CD4-positive, alpha-beta T cell treated with Interleukin-6 at 100 ng/mL for 8 hours (primary cell): ENCODE data around the gene ALPL.
"Not testable (repeated sequence)": the region's sequence is repeated elsewhere in the genome, so short reads cannot be mapped to it uniquely, and the experiment has no call there.

Experiments
- DNase-seq: peaks from one replicate; pipeline ENCODE4 v3.0.0-alpha.2; 2020; ENCODE audit warnings: mixed read lengths, low spot score

ALPL gene

DNA sequence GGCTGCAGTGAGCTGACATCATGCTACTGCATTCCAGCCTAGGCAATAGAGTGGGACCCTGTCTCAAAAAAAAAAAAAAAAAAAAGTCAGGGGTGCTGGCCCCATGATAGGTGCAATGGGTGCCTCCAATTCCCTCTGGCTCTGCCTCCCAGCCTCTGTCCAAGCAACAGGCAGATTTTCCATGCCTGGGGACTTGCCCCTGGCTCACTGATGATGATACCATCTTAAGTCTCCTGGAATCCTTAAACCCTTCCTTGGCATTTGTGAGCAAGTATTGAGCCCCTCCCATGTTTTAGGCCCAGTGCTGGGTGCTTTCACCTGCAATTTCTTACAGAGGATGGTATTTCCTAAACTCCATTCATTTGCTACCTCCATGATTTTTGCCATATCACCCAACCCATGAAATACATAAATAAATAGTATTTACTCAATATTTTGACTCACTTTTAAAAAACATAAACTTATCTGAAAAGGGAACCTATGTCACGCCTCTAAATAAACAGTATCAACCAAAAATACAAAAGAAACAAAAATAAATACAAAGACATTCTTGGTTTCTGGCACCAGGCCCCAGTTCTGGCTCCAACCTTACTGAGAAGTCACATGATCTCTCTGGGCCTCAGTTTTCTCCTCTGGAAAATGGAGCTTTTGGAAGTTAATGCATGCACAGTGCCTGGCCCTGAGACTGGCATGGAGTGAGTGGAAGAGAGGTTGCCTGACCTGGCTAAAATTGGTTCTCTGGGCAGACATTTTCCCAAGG, 1.5 kb upstream of the ALPL start:
- DNase-seq: no peak

DNA sequence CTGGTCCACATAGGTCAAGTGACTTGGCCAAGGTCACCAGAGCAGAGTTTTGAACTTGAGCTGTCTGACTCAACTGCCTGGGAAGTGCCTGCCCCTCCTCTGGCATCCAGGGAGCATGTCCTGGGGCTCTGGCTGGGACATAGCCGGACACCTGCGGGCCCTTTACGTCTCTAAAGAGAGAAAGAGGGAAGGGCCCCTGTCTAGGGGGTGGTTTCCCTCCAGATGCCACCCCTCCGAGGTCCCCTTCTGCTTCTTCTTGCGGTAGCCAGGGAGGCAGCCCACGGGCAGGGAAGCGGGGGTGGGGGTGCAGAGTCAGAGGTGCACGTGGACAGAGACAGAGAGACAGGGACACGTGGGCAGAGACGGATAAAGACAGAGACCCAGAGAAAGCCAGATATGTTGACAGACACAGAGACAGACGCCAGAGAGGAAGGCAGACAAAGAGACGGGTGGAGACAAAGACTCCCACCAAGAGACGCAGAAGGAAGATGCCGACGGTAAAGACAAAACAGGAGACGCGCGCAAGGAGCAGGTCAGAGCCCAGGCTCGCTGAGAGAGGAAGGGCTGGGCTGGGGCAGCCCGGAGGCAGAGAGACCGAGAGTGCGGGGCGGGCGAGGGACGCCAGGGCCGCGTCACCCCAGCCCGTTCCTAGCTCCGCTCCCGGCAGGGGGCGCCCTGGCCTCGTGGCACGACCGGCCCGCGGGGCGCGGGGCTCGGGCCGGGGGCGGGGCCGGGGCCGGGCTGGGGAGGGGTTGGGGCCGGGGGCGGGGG, 458 bp upstream of the ALPL start:
- DNase-seq: peak; percentile 26

DNA sequence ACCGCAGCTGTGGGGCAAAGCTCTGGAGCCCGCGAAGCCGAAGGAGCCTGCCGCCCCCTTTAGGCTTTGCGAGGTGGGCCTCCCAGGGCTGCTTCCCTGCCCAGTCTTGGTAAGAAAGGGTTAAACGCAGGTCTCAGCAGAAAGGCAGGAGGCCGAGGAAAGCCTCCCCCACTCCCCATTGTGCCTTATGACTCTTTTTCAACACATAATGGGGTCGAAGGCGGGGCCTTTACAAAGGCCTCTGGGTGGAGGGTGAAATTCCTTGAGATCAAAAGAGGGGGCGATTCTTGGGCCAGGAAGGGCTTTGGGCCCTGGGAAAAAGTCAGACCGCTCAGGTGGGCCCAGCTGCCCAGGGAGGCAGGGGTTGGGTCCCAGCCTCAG, 880 bp downstream of the ALPL start:
- no peak for DNase-seq

DNA sequence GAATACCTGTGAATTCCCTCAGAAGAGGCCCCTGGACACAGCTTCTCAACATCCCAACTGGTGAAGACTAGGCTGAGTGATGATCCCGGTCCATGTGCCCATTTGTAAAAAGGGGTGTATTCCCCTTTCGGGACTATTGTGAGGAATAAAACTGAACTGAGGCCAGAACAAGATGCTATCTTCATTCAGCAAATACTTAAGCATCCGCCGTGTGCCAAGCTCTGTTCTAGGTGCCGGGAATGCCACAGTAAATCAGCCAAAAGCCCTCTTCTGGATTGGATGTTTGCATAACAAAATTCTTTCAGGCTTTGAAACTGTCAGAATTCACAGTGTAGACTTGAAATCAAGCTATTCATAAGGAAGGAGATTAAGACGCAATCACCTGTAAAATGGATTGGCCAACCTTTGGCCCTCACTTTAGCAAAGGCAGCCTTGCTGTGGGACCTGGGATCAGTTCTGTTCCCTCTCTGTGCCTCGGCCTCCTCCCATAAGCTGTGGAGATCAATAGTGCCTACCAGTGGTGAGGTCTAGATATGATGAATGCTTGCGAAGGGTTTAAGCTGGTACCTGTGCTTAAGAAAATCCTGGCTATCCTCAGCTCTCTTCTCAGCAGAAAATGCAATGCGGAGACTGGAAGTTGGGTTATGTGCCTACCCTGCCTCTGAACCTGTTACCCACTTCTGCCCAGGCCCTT, 1.8 kb downstream of the ALPL start:
- DNase-seq: no peak

DNA sequence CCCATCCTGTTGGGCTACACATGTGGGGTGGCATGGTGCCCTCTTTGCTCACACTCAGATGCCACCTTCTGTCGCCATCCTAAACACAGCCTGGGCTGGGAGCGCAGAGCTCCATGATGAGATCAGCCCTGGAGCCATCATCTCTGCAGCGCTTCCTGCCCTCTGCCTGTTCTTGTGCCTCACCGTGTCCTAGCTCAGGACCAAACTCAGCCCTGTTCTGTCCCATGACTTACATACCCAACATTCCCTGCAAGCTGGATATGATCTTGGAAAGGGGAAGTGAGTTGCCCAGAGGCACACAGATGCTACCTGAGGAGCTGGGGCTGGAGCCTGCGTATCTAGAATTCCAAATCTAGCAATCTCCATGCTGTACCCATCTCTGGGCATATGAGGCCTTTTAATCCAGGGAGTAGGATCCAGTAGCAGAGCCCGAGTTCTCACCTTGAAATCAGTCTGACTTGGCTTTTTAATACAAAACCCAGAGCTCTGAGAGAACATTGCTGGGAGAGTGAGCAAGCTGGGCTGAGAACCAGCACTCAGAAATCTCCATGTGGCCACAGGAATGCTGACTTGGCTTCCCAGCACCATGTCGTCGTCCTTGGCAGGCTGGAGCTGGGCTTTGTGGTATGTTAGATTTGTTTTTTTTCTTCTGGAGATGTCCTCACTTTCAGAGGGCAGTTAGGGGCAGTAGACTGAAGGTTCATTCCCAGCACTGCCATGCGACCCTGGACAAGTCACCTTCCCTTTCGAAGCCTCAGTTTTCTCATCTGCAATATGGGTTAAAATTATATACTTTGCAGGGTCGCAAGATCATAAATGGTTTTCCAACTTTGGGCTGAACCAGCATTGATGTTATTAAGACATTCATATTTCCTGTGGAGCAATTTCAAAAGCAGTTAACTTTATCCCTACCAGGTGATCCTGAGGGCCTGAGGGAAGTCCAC, 2.6 kb downstream of the ALPL start:
- no peak for DNase-seq

DNA sequence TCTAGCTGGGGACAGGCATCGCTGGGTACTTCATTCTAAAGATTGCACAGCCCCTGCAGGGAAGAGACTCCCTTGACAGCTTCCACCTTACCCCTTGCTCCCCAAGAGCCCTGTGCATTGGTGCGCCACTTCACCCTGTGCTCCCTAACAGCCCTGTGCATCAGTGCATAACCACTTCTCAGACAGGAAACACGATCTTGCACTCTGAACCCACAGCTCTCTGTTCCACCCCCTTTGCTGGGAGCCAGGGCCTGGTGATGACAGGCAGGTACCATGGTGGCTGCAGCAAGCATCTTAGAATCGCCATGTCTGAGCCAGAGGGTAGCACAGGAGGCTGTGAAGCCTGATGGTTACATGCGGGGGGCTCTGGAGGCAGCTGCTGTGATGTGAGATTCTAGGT, 5.0 kb downstream of the ALPL start:
- DNase-seq: no peak

DNA sequence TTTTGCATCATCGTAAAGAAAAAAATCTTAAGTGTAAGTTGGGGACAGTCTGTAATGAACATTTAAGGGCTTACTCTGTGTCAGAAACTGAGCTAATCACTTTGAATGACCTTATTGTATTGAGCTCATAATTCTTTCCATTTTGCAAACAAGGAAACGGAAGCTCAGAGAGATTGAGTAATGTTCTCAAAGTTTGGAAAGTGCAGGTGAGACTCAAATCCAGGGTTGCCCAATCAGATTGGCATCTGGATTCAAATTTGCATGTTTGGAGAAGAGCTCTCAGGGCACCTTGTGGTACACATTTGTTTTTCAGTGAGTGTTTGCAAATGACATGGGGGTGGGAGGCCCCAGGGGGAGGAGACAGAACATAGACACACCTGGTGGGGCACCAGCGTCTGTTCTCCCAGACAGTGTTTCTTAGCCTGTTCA, 8.0 kb downstream of the ALPL start:
- DNase-seq: no peak

DNA sequence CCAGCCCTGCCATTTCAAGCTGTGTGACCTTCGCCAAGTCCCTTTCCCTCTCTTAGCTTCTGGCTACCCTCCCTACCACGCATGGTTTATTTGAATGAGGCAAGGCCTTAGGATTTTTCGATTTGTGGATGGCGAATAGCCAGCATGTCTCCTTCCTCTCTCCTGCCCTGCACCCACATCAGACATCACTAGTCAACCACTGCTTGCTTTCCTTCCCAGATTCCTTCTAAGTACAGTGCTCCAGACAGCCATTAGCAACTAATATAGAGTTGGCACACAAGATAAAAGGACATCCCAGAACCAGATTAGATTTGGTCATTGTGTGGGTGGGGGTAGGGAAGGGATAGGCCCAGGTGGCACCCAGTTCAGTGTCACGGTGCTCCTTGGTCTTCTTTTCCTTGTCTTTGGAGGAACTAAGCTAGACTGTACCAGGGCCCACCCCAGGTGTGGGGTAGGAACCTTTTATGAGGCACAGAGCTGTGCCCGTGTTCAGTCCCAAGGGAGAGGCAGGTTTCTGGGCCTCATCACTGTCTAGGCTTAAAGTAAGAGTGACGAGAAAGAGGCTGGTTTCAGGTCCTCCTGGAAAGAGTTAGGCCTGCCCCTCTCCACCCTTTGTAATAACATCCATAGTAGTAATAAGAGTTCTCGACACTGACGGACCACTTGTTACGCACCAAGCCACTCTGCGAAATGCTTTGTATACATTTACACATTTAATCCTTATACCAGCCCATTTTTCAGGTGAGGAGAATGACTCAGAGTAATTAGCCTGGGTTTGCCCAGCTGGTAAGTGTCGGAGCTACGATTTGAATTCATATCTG, 8.6 kb downstream of the ALPL start:
- no peak for DNase-seq

DNA sequence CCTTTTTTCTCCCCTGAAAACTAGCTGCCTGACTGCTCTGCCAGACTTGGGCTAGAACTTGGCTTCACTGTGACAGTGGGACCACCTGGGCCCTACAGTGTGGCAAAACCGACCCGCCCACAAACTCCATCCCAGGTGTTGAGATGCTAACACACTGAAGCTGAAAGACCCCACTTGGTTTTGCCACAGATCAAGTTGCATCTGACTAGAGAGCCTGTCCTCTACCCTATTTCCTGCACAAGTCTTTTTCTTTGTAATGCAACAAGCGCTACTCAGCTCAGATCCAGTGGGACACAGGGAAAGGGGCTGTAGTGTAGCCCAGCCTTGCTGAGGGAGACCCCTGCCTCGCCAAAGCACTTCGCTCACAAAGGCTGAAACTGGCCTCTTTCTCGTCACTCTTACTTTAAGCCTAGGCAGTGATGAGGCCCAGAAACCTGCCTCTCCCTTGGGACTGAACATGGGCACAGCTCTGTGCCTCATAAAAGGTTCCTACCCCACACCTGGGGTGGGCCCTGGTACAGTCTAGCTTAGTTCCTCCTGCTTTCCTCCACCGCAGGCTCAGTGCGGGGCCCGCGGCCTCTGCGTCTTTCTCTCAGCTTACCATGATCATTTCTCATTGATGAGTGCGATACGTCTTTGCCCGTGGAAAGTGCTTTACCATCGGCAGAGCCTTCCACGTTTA, 9.7 kb downstream of the ALPL start:
- no peak for DNase-seq

DNA sequence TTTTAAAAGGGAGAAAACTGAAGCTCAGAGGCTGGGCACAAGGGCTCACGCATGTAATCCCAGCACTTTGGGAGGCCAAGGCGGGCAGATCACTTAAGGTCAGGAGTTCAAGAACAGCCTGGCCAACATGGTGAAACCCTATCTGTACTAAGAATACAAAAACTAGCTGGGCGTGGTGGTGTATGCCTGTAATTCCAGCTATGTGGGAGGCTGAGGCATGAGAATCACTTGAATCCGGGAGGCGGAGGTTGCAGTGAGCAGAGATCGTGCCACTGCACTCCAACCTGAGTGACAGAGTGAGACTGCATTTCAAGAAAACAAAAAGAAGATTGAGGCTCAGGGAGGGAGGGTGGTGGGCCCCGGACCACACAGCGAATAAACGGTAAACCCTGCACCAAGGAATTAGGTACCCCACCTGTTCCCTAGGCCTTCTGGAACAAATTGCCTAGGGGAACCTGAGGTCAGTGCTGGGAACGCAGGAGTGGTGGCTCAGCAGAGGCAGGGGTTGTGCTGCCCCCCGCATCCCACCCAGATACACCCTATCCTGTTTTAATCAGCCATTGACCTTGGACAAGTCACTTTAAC, 10.4 kb downstream of the ALPL start:
- DNase-seq: not testable (repeated sequence)

DNA sequence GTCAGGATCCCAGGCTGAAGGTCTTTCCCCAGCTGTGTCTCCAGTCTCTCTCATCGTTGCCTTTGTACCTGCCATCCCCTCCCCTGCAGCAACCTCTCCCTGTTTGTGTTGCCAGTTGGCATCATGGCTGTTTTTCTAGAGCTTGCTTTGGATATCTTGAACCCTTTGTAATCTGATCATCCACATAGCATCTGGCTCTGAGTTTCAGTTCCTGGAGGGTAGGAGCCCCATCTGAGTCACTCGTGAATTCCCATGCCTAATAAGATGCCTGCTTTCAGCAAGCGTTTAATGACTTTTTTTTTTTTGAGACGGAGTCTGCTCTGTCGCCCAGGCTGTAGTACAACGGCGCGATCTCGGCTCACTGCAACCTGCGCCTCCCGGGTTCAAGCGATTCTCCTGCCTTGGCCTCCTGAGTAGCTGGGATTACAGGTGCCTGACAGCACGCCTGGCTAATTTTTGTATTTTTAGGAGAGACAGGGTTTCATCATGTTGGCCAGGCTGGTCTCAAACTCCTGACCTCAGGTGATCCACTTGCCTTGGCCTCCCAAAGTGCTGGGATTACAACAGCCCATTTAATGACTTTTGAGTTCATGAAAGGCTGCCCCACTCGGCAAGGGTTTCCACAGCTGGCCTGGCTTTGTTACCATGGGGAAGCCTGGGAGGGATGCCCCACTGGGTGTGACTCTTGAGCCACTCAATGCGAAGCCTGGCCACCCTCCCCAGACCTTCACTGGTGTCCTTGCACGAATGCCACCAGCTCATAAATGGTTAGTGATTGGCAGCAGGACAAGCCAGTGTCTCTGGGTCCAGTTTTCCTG, 11.9 kb downstream of the ALPL start:
- DNase-seq: no peak

DNA sequence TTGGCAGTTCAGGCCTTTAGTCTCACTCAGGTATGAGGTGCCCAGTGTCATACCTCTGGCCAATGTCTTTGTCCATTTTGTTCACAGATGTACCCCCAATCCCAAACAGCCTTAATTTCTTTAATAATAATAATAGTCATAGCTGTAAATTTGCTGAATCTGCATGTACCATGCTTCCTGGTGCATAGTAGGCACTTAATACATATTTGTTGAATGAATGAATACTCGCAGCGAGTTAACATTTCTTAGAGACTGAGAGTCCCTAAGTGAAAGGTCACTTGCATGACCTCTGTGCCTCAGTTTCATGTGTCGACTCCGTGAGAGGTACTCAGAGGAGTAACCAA, 12.5 kb downstream of the ALPL start:
- no peak for DNase-seq

DNA sequence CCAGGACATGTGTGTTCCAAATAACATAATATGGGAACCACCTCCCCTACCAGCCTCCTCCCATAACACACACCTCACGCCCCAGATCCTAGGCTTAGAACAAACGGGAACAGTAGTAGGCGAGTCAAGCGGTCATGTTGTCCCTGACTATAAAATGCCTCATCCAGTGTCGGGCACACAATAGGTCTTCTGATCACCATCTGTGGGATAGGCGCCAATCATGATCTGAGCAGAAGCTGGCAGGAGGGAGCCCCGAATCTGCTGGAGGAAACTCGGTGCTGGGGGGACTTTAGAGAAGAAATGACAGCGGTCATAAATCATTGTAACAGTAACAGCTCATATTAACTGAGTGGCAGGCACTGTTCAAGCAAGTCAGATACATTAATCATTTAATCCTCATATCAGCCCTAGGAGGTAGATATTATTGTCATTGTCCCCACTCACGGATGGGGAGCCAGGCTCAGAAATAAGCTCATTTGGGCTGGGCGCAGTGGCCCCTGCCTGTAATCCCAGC, 13.4 kb downstream of the ALPL start:
- DNase-seq: no peak

DNA sequence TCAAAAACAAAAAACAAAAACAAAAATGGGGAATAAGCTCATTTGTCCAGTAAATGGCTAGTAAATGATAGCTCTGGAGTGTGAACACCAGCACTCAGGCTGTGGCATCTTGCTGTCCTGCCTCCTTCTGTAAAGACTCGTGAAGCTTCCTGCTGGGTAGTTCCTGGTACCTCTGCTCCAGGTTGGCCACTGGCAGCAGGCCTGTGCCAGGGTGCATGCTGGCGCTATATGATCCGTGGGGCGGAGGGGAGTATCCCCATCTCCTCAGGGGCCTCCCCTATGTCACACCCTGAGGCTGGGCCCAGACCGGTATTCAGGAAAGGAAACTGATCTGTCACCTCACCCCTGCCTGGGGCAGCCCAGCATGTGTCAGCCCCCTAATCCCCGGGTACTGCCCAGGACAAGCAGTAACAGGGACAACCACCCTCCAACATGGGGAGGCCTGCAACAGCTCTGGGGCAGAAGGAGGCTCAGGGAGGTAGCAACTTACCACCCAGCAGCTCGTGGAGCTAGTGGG, 14.1 kb downstream of the ALPL start:
- no peak for DNase-seq

DNA sequence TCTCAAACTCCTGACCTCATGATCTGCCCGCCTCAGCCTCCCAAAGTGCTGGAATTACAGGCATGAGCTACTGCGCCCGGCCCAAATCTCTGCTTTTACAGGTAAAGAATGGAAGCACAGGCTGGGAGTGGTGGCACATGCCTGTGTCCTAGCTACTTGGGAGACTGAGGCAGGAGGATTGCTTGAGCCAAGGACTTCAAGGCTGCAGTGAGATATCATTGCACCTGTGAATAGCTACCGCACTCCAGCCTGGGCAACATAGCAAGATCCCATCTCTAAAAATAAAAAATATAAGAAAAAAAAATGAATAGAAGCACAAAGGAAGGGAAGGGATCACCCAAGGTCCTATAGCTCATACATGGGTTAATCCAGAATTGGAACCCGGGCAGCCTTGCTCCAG, 15.0 kb downstream of the ALPL start:
- no peak for DNase-seq

DNA sequence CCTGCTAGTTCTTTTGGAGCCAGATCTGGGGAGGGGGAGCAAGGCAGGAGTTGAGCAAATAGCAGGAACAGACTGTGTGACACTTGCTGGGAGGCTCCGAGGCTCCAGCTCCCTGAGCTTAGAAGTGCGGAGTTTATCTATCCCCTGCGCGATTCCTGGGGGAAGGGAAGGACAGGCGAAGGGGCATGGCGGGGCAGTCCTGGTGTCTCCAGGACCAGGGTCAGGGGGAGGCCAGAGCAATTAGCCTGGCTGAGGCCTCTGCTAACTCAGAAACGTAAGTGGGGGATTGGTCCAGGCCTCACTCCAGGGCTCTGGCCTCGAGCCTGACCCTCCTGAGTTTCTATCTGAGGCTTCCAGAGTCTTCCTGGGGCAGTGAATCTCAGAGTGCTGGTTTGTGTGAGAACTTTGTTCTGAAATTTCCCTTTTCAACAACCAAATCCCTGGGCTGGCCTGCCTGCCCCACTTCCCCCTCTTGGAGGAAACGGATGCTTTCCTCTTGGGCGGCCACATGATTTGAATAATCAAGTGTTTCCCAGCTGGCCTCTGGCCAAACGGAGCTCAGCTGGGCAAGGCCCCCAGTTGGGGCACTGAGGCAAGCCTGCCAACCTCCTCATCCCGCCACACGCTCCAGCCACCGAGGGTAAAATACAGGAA, 15.6 kb downstream of the ALPL start:
- DNase-seq: no peak

DNA sequence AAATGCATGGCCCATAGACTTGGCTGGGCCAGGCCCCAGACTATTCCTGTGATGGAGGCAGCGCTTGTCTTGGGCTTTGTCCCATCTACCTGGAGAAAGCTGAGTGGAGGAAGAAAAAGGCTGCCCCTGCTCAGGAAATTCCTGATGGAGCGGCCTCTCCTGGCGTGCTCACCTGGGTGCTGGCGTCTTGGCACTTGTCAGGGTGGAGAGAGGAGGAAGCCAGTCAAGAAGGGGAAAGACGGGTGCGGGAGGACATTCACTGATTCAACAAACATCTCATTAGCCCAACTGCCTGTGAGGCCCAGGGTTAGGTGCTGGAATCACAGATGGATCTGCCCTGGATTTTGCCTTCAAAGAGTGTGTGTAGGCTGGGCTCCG, 16.1 kb downstream of the ALPL start:
- no peak for DNase-seq

DNA sequence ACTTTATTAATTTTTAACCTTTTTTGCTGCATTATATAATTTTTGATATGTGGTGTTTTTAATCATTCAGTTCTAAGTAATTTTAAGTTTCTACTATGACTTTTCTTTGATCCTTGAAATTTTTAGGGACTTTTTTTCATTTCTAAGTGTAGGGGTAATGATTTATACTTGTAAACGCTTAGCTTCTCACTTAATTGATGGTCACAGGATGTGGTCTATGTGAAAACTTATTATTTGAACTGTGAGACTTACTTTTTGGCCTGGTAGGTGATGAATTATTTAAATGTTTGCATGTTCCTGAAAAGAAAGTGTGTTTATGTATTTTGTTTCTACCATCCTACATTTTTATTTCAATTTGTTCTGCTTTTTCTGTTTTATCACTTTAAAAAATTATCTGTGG, 17.2 kb downstream of the ALPL start:
- no peak for DNase-seq
